ENCODE measurements around the gene ABHD4. TPM values are rescaled to one million over a fixed set of nuclear protein-coding genes. Genes with fewer than 3 reads are reported as not detected.

The ABHD4 gene
- total and polyA plus RNA-seq, 10 of the 15 experiments (the other 5 are each of a cell fraction or from before 2014, with no cell fraction given) = 5.4 to 28.7 (median 10.8) TPM

DNA sequence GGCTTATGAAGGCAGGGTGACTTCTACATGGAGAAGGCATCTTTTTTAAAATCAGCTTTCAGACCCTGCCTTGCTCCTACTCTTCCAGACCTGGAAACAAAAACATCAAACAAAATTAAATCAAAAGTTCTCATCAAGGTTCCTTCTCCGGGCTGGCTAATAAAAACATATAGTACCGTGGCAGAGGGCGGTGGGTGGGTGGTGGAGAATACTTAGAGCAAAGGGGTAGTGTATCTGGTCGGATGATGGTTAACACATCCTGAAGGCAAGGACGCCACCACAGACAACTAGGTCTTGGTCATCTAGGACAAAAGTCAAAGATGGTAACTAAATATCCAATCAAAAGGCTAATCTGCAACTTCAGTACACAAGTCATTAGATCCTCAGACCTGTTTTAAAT is 10.9 kb upstream of the ABHD4 start:
- FAIRE-seq (no peak), DNase-seq (ENCODE audit: low read depth, low spot score) (no peak), ATAC-seq (no peak)
- Histone ChIP-seq H3K4me1 (ENCODE audit: control insufficient read depth, insufficient read depth, low read length) (peaks cover 29% of the 10 kb centered on the region), H3K36me3 (ENCODE audit: control insufficient read depth in 2 of 2, insufficient read depth in 2 of 2, low read length in 1 of 2) (peaks cover 0 to 14% of the 10 kb centered on the region in 2 experiments; a peak in 1 of 4 replicates), H3K9ac (ENCODE audit: control insufficient read depth, insufficient read depth, low read length) (peak overlapping the region; percentile 26; the same call in 1 of the 2 replicates), H4K20me1 (ENCODE audit: control insufficient read depth, insufficient read depth) (no peaks in the 10 kb centered on the region), H2AFZ (ENCODE audit: control insufficient read depth, low read depth, low read length) (no peak overlapping the region), H3K27me3 (replicated peaks in 1 of 2; ENCODE audit: control insufficient read depth in 2 of 2, insufficient read depth in 2 of 2, low read length in 1 of 2) (no peaks in the 10 kb centered on the region), H3K27ac (ENCODE audit: control insufficient read depth, insufficient read depth) (no peak overlapping the region), H3K4me3 (peak overlapping the region; percentile 92), H3K79me2 (ENCODE audit: control insufficient read depth, insufficient read depth, low read length) (peaks cover 57% of the 10 kb centered on the region), H3K4me2 (ENCODE audit: control insufficient read depth, insufficient read depth) (peak overlapping the region; percentile 91), H3K9me3 (replicated peaks; ENCODE audit: control insufficient read depth, insufficient read depth, low read length) (no peaks in the 10 kb centered on the region)
- ChIA-PET CTCF (interaction anchor here (1.3 to 6.4 kb wide), 4 partner anchors 12 to 209 kb away, joined by 3 to 58 read pairs (median 30); partner anchors contain the start of gene ABHD4), SMC1A (ENCODE audit: uncharacterized antibody, unreplicated experiment) (interaction anchor here (1.4 to 7.0 kb wide), 3 partner anchors 12 to 17 kb away, joined by 4 to 72 read pairs (median 8); partner anchors contain the start of gene ABHD4), RAD21 (ENCODE audit: unreplicated experiment) (interaction anchor here (0.7 to 4.6 kb wide), 4 partner anchors 12 to 66 kb away, joined by 4 to 49 read pairs (median 23); partner anchors contain the start of gene ABHD4), POLR2A (interaction anchor here (1.1 to 8.1 kb wide), 2 partner anchors 12 to 16 kb away, joined by 4 to 91 read pairs; partner anchors contain the start of gene ABHD4)
- intact Hi-C loops (cut with micrococcal nuclease; ENCODE audit: unreplicated experiment) = loop anchor here (5.0 kb wide), 3 partner anchors 65 to 180 kb away; partner anchors contain the start of gene OXA1L
- no peak for TF ChIP-seq NBN (IDR thresholded peaks at IDR 0.05)
- no peak for TF ChIP-seq MYB (IDR thresholded peaks at IDR 0.05; ENCODE audit: borderline replicate concordance, low read depth, low read length)
- no peak for TF ChIP-seq TAF1 (IDR thresholded peaks at IDR 0.05; ENCODE audit: borderline replicate concordance, low read depth, low read length)
- TF ChIP-seq ZNF217 (IDR thresholded peaks at IDR 0.05) = no peak
- TF ChIP-seq PKNOX1 (IDR thresholded peaks at IDR 0.05) = no peak
- no peak for TF ChIP-seq SMAD1 (IDR thresholded peaks at IDR 0.05; ENCODE audit: low read depth, partially characterized antibody)
- no peak for TF ChIP-seq ZZZ3 (IDR thresholded peaks at IDR 0.05; ENCODE audit: control insufficient read depth, insufficient read length, low read depth)
- TF ChIP-seq BCL11A (IDR thresholded peaks at IDR 0.05; ENCODE audit: low read depth, low read length) = no peak
- TF ChIP-seq DPF2 (IDR thresholded peaks at IDR 0.05) = no peak
- TF ChIP-seq MTA3 (IDR thresholded peaks at IDR 0.05; ENCODE audit: borderline replicate concordance, low read length) = no peak
- no peak for TF ChIP-seq SREBF1 (IDR thresholded peaks at IDR 0.05; ENCODE audit: low read length)
- no peak for TF ChIP-seq HDAC2 (IDR thresholded peaks at IDR 0.05)
- no peak for TF ChIP-seq CUX1 (IDR thresholded peaks at IDR 0.05; ENCODE audit: insufficient replicate concordance, low read depth, low read length)
- TF ChIP-seq HDGF (IDR thresholded peaks at IDR 0.05) = no peak
- no peak for TF ChIP-seq FOXM1 (IDR thresholded peaks at IDR 0.05; ENCODE audit: low read depth, low read length)
- TF ChIP-seq YBX1 (IDR thresholded peaks at IDR 0.05) = no peak
- no peak for TF ChIP-seq SMARCA5 (IDR thresholded peaks at IDR 0.05)
- TF ChIP-seq POLR2AphosphoS5 (IDR thresholded peaks at IDR 0.05; ENCODE audit: low read length) = no peak
- no peak for TF ChIP-seq ZNF622 (IDR thresholded peaks at IDR 0.05)
- in situ Hi-C loops (cut with MboI) = no loop called here
- 82% methylated on average over 5 of the region's 5 CpGs for WGBS (ENCODE audit: insufficient coverage, insufficient replicate concordance, low lambda C conversion rate, missing lambda C conversion rate)
- no TSS peak for BruUV-seq (replicated peaks)
